HG03457 (cell line): Measurements from ENCODE around the gene PATL1.
"Not testable (repeated sequence)": the region's sequence is repeated elsewhere in the genome, so short reads cannot be mapped to it uniquely, and the experiment has no call there.

Experiments used
- ATAC-seq: cut with Tn5 transposase; IDR thresholded peaks from one replicate; pipeline ENCODE4 v1.9.1; 2021; ENCODE audit warnings: moderate number of reproducible peaks; ENCODE audit not compliant: unreplicated experiment

The PATL1 gene

GRCh38 chr11:59668950-59669610 lies at the start of gene PATL1:
TSS of gene PATL1 (minus strand) at chr11:59669037. CDS start at chr11:59668895, 142 bp downstream.
- ATAC-seq: peak; percentile 88

- ATAC-seq: no peak
Measured at GRCh38 chr11:59716051-59716450, 47.2 kb upstream of the PATL1 start.

- ATAC-seq: no peak
Measured at GRCh38 chr11:59713745-59714144, 44.9 kb upstream of the PATL1 start, which contains the start of gene OR10V1. TSS of gene OR10V1 (minus strand) at chr11:59713845. CDS start at chr11:59713845, 0 bp downstream.

GRCh38 chr11:59710136-59710847 lies 41.5 kb upstream of the PATL1 start:
- no peak for ATAC-seq

GRCh38 chr11:59708537-59708936 lies 39.7 kb upstream of the PATL1 start:
- no peak for ATAC-seq

- no peak for ATAC-seq
Measured at GRCh38 chr11:59707371-59707770, 38.5 kb upstream of the PATL1 start.

- no peak for ATAC-seq
Measured at GRCh38 chr11:59706518-59707285, 37.9 kb upstream of the PATL1 start.

- no peak for ATAC-seq
Measured at GRCh38 chr11:59705294-59705693, 36.5 kb upstream of the PATL1 start.

GRCh38 chr11:59703515-59703914 lies 34.7 kb upstream of the PATL1 start:
- ATAC-seq: not testable (repeated sequence)

GRCh38 chr11:59700157-59700556 lies 31.3 kb upstream of the PATL1 start:
- ATAC-seq: not testable (repeated sequence)

- no peak for ATAC-seq
Measured at GRCh38 chr11:59698506-59698905, 29.7 kb upstream of the PATL1 start.

- ATAC-seq: no peak
Measured at GRCh38 chr11:59692915-59693314, 24.1 kb upstream of the PATL1 start.

- ATAC-seq: no peak
Measured at GRCh38 chr11:59691156-59691555, 22.3 kb upstream of the PATL1 start.

GRCh38 chr11:59689015-59689414 lies 20.2 kb upstream of the PATL1 start:
- ATAC-seq: no peak

- not testable (repeated sequence) for ATAC-seq
Measured at GRCh38 chr11:59681260-59681725, 12.5 kb upstream of the PATL1 start.

- ATAC-seq: no peak
Measured at GRCh38 chr11:59680287-59681154, 11.7 kb upstream of the PATL1 start.

GRCh38 chr11:59679347-59679746 lies 10.5 kb upstream of the PATL1 start:
- ATAC-seq: no peak

- no peak for ATAC-seq
Measured at GRCh38 chr11:59678813-59679165, 10.0 kb upstream of the PATL1 start.

GRCh38 chr11:59678118-59678812 lies 9.4 kb upstream of the PATL1 start:
- ATAC-seq: no peak

GRCh38 chr11:59676205-59676604 lies 7.4 kb upstream of the PATL1 start:
- ATAC-seq: no peak
